ENCODE results near the gene SCYL1. TPM values are rescaled to one million over a fixed set of nuclear protein-coding genes. Genes with fewer than 3 reads are reported as not detected.
A peak's percentile ranks its signal among the peaks of the same experiment; 100 is the strongest.

Gene SCYL1
- polyA plus RNA-seq, 3 donors from 2014 or later = 17.8 to 52.5 (median 23.3) TPM

GRCh38 chr11:65525546-65526480 lies 930 bp downstream of the SCYL1 start:
- no peaks in the 10 kb centered on the region for H3K9me3 Mint-ChIP-seq
- H3K27me3 Mint-ChIP-seq (ENCODE audit: low read depth in 3 of 3) = peaks cover 0 to 3% (median 2%) of the 10 kb centered on the region in 3 donors
- H3K4me1 Mint-ChIP-seq = peaks cover 20 to 21% of the 10 kb centered on the region in 2 donors
- no peak for DNase-seq
- peak overlapping the region; percentile 9 to 87 (median 63) for H3K27ac Mint-ChIP-seq
- H3K36me3 Mint-ChIP-seq = peaks cover 4 to 9% (median 7%) of the 10 kb centered on the region in 3 donors
- peak overlapping the region; percentile 80 to 85 (median 83) for H3K4me3 Mint-ChIP-seq

- no peaks in the 10 kb centered on the region for H3K9me3 Mint-ChIP-seq
- peak overlapping the region in 4 of 5 donors; percentile 44 to 67 (median 56) for H3K4me3 Mint-ChIP-seq
- H3K36me3 Mint-ChIP-seq = peaks cover 4 to 15% (median 7%) of the 10 kb centered on the region in 3 donors
- no peak overlapping the region for H3K27ac Mint-ChIP-seq
- H3K27me3 Mint-ChIP-seq (ENCODE audit: low read depth in 3 of 3) = peaks cover 0 to 3% (median 3%) of the 10 kb centered on the region in 3 donors
- DNase-seq = no peak
- H3K4me1 Mint-ChIP-seq = peaks cover 20 to 21% of the 10 kb centered on the region in 2 donors
Measured at GRCh38 chr11:65526744-65527143, 1.9 kb downstream of the SCYL1 start.

GRCh38 chr11:65528819-65529350 lies 4.0 kb downstream of the SCYL1 start:
- H3K27ac Mint-ChIP-seq = peak overlapping the region in 1 of 6 donors; percentile 59
- no peak overlapping the region for H3K4me3 Mint-ChIP-seq
- peaks cover 11 to 18% of the 10 kb centered on the region in 2 donors for H3K4me1 Mint-ChIP-seq
- H3K36me3 Mint-ChIP-seq = peaks cover 4 to 15% (median 7%) of the 10 kb centered on the region in 3 donors
- H3K9me3 Mint-ChIP-seq = no peaks in the 10 kb centered on the region
- DNase-seq = no peak
- peaks cover 0 to 3% (median 3%) of the 10 kb centered on the region in 3 donors for H3K27me3 Mint-ChIP-seq (ENCODE audit: low read depth in 3 of 3)

GRCh38 chr11:65529475-65530156 lies 4.7 kb downstream of the SCYL1 start:
- Mint-ChIP-seq H3K4me3 (no peak overlapping the region), H3K4me1 (peaks cover 7 to 14% of the 10 kb centered on the region in 2 donors), H3K27ac (peak overlapping the region in 3 of 6 donors; percentile 20 to 59 (median 25)), H3K36me3 (peaks cover 4 to 19% (median 9%) of the 10 kb centered on the region in 3 donors), H3K27me3 (ENCODE audit: low read depth in 3 of 3) (peaks cover 0 to 4% (median 2%) of the 10 kb centered on the region in 3 donors), H3K9me3 (no peaks in the 10 kb centered on the region)
- no peak for DNase-seq

GRCh38 chr11:65530157-65530496 lies 5.2 kb downstream of the SCYL1 start:
- peak overlapping the region in 3 of 6 donors; percentile 20 to 59 (median 25) for H3K27ac Mint-ChIP-seq
- peaks cover 6 to 15% of the 10 kb centered on the region in 2 donors for H3K4me1 Mint-ChIP-seq
- DNase-seq = no peak
- peaks cover 4 to 21% (median 11%) of the 10 kb centered on the region in 3 donors for H3K36me3 Mint-ChIP-seq
- peaks cover 0 to 6% (median 2%) of the 10 kb centered on the region in 3 donors for H3K27me3 Mint-ChIP-seq (ENCODE audit: low read depth in 3 of 3)
- H3K4me3 Mint-ChIP-seq = no peak overlapping the region
- H3K9me3 Mint-ChIP-seq = no peaks in the 10 kb centered on the region

- no peak for DNase-seq
- H3K27ac Mint-ChIP-seq = no peak overlapping the region
Measured at GRCh38 chr11:65532388-65533064, 7.6 kb downstream of the SCYL1 start.

GRCh38 chr11:65535102-65535501 lies 10.2 kb downstream of the SCYL1 start:
- Mint-ChIP-seq H3K36me3 (peaks cover 3 to 15% (median 7%) of the 10 kb centered on the region in 3 donors), H3K9me3 (no peaks in the 10 kb centered on the region), H3K4me1 (peaks cover 0 to 3% of the 10 kb centered on the region in 2 donors), H3K27ac (no peak overlapping the region), H3K27me3 (ENCODE audit: low read depth in 3 of 3) (peaks cover 0 to 6% (median 3%) of the 10 kb centered on the region in 3 donors), H3K4me3 (no peak overlapping the region)
- no peak for DNase-seq

More at GRCh38 chr11:65532388-65533064, 7.6 kb downstream of the SCYL1 start:
- peaks cover 0 to 3% of the 10 kb centered on the region in 2 donors for H3K4me1 Mint-ChIP-seq
- no peaks in the 10 kb centered on the region for H3K9me3 Mint-ChIP-seq
- H3K36me3 Mint-ChIP-seq = peaks cover 4 to 18% (median 11%) of the 10 kb centered on the region in 3 donors
- H3K27me3 Mint-ChIP-seq (ENCODE audit: low read depth in 3 of 3) = peaks cover 0 to 4% (median 2%) of the 10 kb centered on the region in 3 donors
- no peak overlapping the region for H3K4me3 Mint-ChIP-seq

GRCh38 chr11:65536412-65537295 lies 11.8 kb downstream of the SCYL1 start:
- Mint-ChIP-seq H3K27me3 (ENCODE audit: low read depth in 3 of 3) (peaks cover 0 to 7% (median 3%) of the 10 kb centered on the region in 3 donors), H3K4me3 (no peak overlapping the region), H3K27ac (peak overlapping the region in 1 of 6 donors; percentile 18), H3K9me3 (no peaks in the 10 kb centered on the region), H3K36me3 (peaks cover 0 to 6% (median 4%) of the 10 kb centered on the region in 3 donors), H3K4me1 (peaks cover 9 to 12% of the 10 kb centered on the region in 2 donors)
- DNase-seq = no peak

- Mint-ChIP-seq H3K27me3 (ENCODE audit: low read depth in 3 of 3) (peaks cover 0 to 7% (median 3%) of the 10 kb centered on the region in 3 donors), H3K4me3 (peak overlapping the region in 1 of 5 donors; percentile 41), H3K36me3 (peaks cover 0 to 6% (median 4%) of the 10 kb centered on the region in 3 donors), H3K27ac (no peak overlapping the region), H3K9me3 (no peaks in the 10 kb centered on the region), H3K4me1 (peaks cover 15 to 16% of the 10 kb centered on the region in 2 donors)
- no peak for DNase-seq
Measured at GRCh38 chr11:65537296-65537597, 12.4 kb downstream of the SCYL1 start.

GRCh38 chr11:65537620-65538231 lies 12.8 kb downstream of the SCYL1 start:
- H3K27me3 Mint-ChIP-seq (ENCODE audit: low read depth in 3 of 3) = peaks cover 0 to 7% (median 3%) of the 10 kb centered on the region in 3 donors
- H3K4me1 Mint-ChIP-seq = peaks cover 15 to 16% of the 10 kb centered on the region in 2 donors
- H3K27ac Mint-ChIP-seq = peak overlapping the region in 1 of 6 donors; percentile 61
- H3K4me3 Mint-ChIP-seq = peak overlapping the region in 2 of 5 donors; percentile 41 to 42
- H3K36me3 Mint-ChIP-seq = peaks cover 0 to 8% (median 4%) of the 10 kb centered on the region in 3 donors
- DNase-seq = no peak
- no peaks in the 10 kb centered on the region for H3K9me3 Mint-ChIP-seq

- H3K27me3 Mint-ChIP-seq (ENCODE audit: low read depth in 3 of 3) = peaks cover 0 to 7% (median 3%) of the 10 kb centered on the region in 3 donors
- H3K4me1 Mint-ChIP-seq = peaks cover 15 to 16% of the 10 kb centered on the region in 2 donors
- no peaks in the 10 kb centered on the region for H3K9me3 Mint-ChIP-seq
- no peak for DNase-seq
- peak overlapping the region in 4 of 5 donors; percentile 24 to 50 (median 37) for H3K4me3 Mint-ChIP-seq
- H3K36me3 Mint-ChIP-seq = peaks cover 0 to 9% (median 4%) of the 10 kb centered on the region in 3 donors
- H3K27ac Mint-ChIP-seq = no peak overlapping the region
Measured at GRCh38 chr11:65538232-65538914, 13.5 kb downstream of the SCYL1 start.

Data from immature natural killer cell (primary cell).